Pancreas (tissue), 10 donors: Measurements from ENCODE around the gene RPL23. TPM values are rescaled to one million over a fixed set of nuclear protein-coding genes. Genes with fewer than 3 reads are reported as not detected.
A peak's percentile ranks its signal among the peaks of the same experiment; 100 is the strongest.

Source experiments
- ATAC-seq, 4 donors: fragments of 200-7000 bp; cut with Tn5 transposase; one replicate each; pipeline versions ENCODE4 v1.8.0 to v1.9.1; 2020; ENCODE audit warnings: mild to moderate bottlenecking in 4 of 4, moderate library complexity in 4 of 4
- DNase-seq, 6 donors: peaks; one replicate each; pipeline ENCODE4 v3.0.0-alpha.2; 2020
- FAIRE-seq: peaks from 2 replicates; lab custom pipeline; 2012; peaks lifted over from hg19 to GRCh38; lab: Jason Lieb, UNC
- H3K27ac ChIP-seq, 4 donors: fragments of 200-600 bp; sonication (generic); 1 replicate in 3 of 4; 2 replicates in 1 of 4; pipeline versions ENCODE4 v1.5.0 to v1.8.0; 2020
- H3K27me3 ChIP-seq, 4 donors: fragments of 200-600 bp; one replicate each; pipeline ENCODE4 v1.8.0; 2021
- H3K36me3 ChIP-seq, 3 donors: fragments of 200-600 bp; sonication (generic) in 1 of 3; one replicate each; pipeline versions ENCODE4 v1.5.0 to v1.8.0; 2020 to 2021
- H3K4me1 ChIP-seq, 3 donors: fragments of 200-600 bp; one replicate each; pipeline ENCODE4 v1.8.0; 2021
- H3K4me3 ChIP-seq, 4 donors: fragments of 200-600 bp; sonication (generic) in 2 of 4; one replicate each; pipeline versions ENCODE4 v1.5.0 to v1.8.0; 2020 to 2021
- H3K9me3 ChIP-seq, 4 donors: fragments of 200-600 bp; one replicate each; pipeline ENCODE4 v1.8.0; 2021
- CTCF ChIP-seq, 4 donors: fragments of 200-600 bp; sonication (generic) in 3 of 4; IDR thresholded peaks; one replicate each; pipeline versions ENCODE4 v1.5.0 to v1.8.0; 2021; ENCODE audit warnings: antibody characterized with exemption in 4 of 4
- WGBS, 2 donors: extraction: QIAGEN DNeasy Blood & Tissue Kit; methylation state at CpG; one replicate each; pipeline ENCODE4 v1.1.7; 2013; 5-methylcytosine and 5-hydroxymethylcytosine counted together
- intact Hi-C, 3 donors: fragments of 100-400 bp; cut with DNase I; formaldehyde crosslinking; loops; one replicate each; pipeline versions ENCODE4 v1.11.1 to v1.14.2; 2022
- polyA plus RNA-seq, 2 donors: library from polyadenylated mRNA; stranded (reverse); fragments of 200-250 nt; gene quantifications; one replicate each; pipeline ENCODE4 v1.2.3, GENCODE V29; 2013
- total RNA-seq, 6 donors: library from RNA; stranded (reverse); fragmentation: NEBNext Ultra II Directional in 4 of 6; extraction: Animal tissue kit (Norgen Biotek cat#: 25700) in 4 of 6; gene quantifications; one replicate each; pipeline versions ENCODE4 v1.2.1 to v1.2.4, GENCODE V29; 2021 to 2023
- donor health status: healthy with polysubstance abuse.
- donor health status: DM: no; HTN: no; CAD: no; lungs with moderate emphysema.
- donor health status: DM: no; HTN: no; CAD: no.
- donor health status: control.
- donor health status: control.
- donor health status: Bipolar disorder and iron deficiency.
- donor health status: DM: yes; HTN: yes; CAD: no.
- donor health status: DM: no; HTN: no; CAD: no.
- donor health status: DM: no; HTN: no; CAD: no.
- donor health status: DM: yes; HTN: yes; CAD: no.

RPL23 gene
- total RNA-seq (100 to 1,000 TPM; 569 to 994 (median 828) TPM), polyA plus RNA-seq (1,000 to 10,000 TPM; 1,404 to 1,507 TPM)

DNA sequence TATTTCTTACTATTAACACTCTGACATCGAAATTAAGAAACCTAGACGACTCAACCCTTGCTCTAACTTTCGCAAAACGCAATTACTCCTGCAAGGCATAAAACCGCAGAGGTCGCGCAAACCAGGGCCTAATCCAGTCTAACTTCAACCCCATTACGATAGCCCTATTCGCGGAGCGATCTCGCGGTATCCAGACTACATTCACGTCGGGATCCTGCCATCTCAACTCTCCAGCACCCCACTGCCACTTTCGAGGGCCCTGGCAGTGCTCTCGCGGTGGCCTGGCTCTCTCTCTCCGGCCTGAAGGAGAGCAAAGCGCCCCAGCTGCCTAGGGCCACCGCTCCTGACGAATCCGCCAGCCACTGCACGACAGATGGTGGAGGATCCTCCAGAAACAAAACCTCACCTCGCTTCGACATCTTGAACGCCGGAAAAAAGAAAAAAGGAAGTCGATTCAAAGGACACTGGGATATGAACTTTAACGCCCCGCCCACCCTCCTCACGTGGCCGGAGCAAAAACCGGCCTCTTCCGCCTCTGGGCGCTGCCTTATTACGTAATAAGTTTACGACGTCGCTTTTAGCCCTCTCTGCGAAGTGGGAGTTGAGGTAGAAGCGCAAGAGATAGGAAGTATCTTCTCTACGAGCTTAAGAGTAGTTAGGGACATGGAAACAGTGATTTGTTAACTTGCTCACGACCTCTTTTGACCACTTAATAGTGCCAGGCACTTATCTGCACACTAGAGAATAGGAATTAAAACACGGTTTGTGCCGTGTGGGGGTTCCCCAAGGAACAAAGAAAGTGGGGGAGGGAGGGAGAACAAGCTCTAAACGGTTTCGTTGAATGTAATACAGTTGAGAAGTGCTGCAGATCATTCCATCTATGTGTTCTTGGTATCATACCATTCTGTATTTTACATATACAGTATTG is at the start of gene RPL23:
TSS of gene RPL23 (minus strand) at position 430 of the 928 bp plus-strand sequence. CDS start at position 419, 11 bp downstream.
- WGBS, 2 donors, result 0% methylated on average over 48 of the region's 48 CpGs
- peak; percentile 81 for FAIRE-seq
- no peak for TF ChIP-seq CTCF (IDR thresholded peaks at IDR 0.05)
- Histone ChIP-seq H3K4me1 (peaks cover 10 to 16% (median 14%) of the 10 kb centered on the region in 3 donors), H3K4me3 (peak within 1 kb of the TSS; percentile 45 to 60 (median 52)), H3K27ac (peak within 1 kb of the TSS; percentile 72 to 96 (median 87)), H3K9me3 (no peaks in the 10 kb centered on the region), H3K36me3 (peaks cover 0 to 10% (median 7%) of the 10 kb centered on the region in 3 donors), H3K27me3 (no peaks in the 10 kb centered on the region)
- intact Hi-C loops, result no loop called here
- peak; percentile 88 to 95 (median 94) for DNase-seq
- ATAC-seq, result peak; percentile 96 to 98 (median 96)

DNA sequence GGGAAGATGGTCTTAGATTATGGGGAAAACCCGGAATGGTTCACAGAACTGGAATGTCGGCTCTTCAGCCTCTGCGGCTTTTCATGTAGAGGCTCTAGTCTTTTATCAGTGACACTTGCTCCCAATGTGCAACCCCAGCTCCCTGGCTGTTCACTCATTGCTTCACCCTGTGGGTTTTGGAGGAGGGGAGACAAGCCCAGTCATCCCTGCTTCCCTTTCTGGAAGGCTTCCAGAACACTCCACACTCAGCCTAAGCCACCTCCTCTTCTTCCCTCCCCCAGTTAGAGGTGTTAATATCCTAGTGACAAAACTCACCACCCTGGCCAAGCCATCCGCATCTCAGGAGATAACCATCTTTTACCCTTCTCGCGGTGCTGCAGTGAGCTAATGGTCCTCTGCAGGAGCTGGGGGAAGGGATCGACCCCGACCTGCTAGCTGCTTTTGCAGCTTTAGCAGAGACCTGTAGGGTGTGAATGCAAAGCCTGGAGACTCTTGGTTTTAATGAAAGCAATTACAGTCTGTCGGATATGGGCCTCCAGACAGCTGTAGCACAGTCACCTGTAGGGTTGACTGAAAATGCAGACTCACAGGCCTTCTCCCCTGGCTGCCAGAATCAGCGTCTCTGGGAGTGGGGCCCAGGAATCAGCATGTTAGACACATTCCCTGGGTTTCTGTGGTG is 47.6 kb upstream of the RPL23 start:
- 61 to 69% methylated on average over 10 of the region's 10 CpGs for WGBS, 2 donors
- H3K4me3 ChIP-seq, result no peak overlapping the region
- peak overlapping the region in 1 of 4 donors; percentile 1 for H3K27ac ChIP-seq
- intact Hi-C loops, result no loop called here
- no peak for TF ChIP-seq CTCF (IDR thresholded peaks at IDR 0.05)
- ATAC-seq (peak; percentile 14 to 71 (median 58)), FAIRE-seq (no peak), DNase-seq (peak in 1 of 6 donors; percentile 67)
- no peaks in the 10 kb centered on the region for H3K9me3 ChIP-seq
- H3K4me1 ChIP-seq, result peaks cover 0 to 3% (median 0%) of the 10 kb centered on the region in 3 donors
- peaks cover 0 to 37% (median 0%) of the 10 kb centered on the region in 3 donors for H3K36me3 ChIP-seq
- no peaks in the 10 kb centered on the region for H3K27me3 ChIP-seq

DNA sequence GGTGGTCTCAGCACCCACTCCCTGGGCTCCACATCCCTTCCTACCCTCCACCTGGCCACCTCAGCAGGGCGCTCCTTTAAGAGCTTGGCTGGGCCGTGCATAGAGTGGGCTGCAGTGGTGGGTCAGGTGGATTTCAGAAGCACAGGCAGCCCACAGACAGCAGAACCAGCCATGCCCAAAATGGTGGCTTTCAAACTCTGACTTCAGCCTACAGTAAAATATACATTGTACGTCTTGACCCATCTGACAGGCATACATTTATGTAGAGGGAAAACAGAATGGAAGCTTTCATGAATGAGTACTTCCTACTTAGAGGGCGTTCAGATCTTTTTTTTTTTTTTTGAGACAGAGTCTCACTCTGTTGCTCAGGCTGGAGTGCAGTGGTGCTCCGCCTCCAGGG is 45.9 kb upstream of the RPL23 start:
- Histone ChIP-seq H3K4me1 (peaks cover 0 to 3% (median 0%) of the 10 kb centered on the region in 3 donors), H3K4me3 (no peak overlapping the region), H3K27ac (peak overlapping the region in 1 of 4 donors; percentile 2), H3K36me3 (peaks cover 0 to 32% (median 0%) of the 10 kb centered on the region in 3 donors), H3K27me3 (no peaks in the 10 kb centered on the region), H3K9me3 (no peaks in the 10 kb centered on the region)
- FAIRE-seq (no peak), DNase-seq (no peak), ATAC-seq (no peak)
- 88 to 95% methylated on average over 5 of the region's 5 CpGs for WGBS, 2 donors
- no peak for TF ChIP-seq CTCF (IDR thresholded peaks at IDR 0.05)
- intact Hi-C loops, result no loop called here

GRCh38 chr17:38898812-38899348 is 45.4 kb upstream of the RPL23 start:
- H3K9me3 ChIP-seq, result no peaks in the 10 kb centered on the region
- FAIRE-seq (no peak), ATAC-seq (peak in 2 of 4 donors; percentile 13 to 30), DNase-seq (no peak)
- no peak for TF ChIP-seq CTCF (IDR thresholded peaks at IDR 0.05)
- H3K36me3 ChIP-seq, result peaks cover 0 to 26% (median 0%) of the 10 kb centered on the region in 3 donors
- 86% methylated on average over 11 of the region's 11 CpGs for WGBS, 2 donors
- peaks cover 0 to 8% (median 0%) of the 10 kb centered on the region in 3 donors for H3K4me1 ChIP-seq
- peak overlapping the region in 1 of 4 donors; percentile 2 for H3K27ac ChIP-seq
- H3K27me3 ChIP-seq, result no peaks in the 10 kb centered on the region
- intact Hi-C loops, result no loop called here
- no peak overlapping the region for H3K4me3 ChIP-seq
